Measurements from ENCODE around the gene UQCC3. TPM values are rescaled to one million over a fixed set of nuclear protein-coding genes. Genes with fewer than 3 reads are reported as not detected.
"Not testable (repeated sequence)": the region's sequence is repeated elsewhere in the genome, so short reads cannot be mapped to it uniquely, and the experiment has no call there.

Gene UQCC3
- total and polyA plus RNA-seq, 10 of the 15 experiments (the other 5 are each of a cell fraction or from before 2014, with no cell fraction given), result 1.3 to 20.5 (median 8.2) TPM

DNA sequence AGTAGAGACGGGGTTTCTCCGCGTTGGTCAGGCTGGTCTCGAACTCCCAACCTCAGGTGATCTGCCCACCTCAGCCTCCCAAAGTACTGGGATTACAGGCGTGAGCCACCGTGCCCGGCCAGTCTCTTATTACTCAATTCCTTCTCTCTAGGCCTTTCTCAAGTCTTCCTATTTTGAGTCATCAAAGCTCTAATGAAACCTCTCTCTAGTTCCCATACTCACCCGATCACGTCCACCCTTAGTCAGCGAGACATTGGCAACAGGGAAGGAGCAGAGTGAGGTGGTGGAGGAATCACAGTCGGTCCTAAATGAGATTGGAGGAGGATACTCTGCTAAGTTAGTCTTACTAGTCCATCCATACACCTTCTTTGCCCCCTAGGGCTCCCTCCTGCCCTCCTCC lies 30.8 kb downstream of the UQCC3 start:
- Histone ChIP-seq H3K4me1 (ENCODE audit: control insufficient read depth, insufficient read depth, low read length) (peaks cover 9% of the 10 kb centered on the region), H3K4me3 (no peak overlapping the region), H3K79me2 (ENCODE audit: control insufficient read depth, insufficient read depth, low read length) (no peaks in the 10 kb centered on the region), H3K9me3 (replicated peaks; ENCODE audit: control insufficient read depth, insufficient read depth, low read length) (no peaks in the 10 kb centered on the region), H3K4me2 (ENCODE audit: control insufficient read depth, insufficient read depth) (no peak overlapping the region), H3K9ac (ENCODE audit: control insufficient read depth, insufficient read depth, low read length) (no peak overlapping the region), H2AFZ (ENCODE audit: control insufficient read depth, low read depth, low read length) (no peak overlapping the region), H3K27ac (ENCODE audit: control insufficient read depth, insufficient read depth) (no peak overlapping the region), H3K36me3 (ENCODE audit: control insufficient read depth in 2 of 2, insufficient read depth in 2 of 2, low read length in 1 of 2) (peaks cover 0 to under 1% of the 10 kb centered on the region in 2 experiments; a peak in 2 of 4 replicates), H3K27me3 (replicated peaks in 1 of 2; ENCODE audit: control insufficient read depth in 2 of 2, insufficient read depth in 2 of 2, low read length in 1 of 2) (no peaks in the 10 kb centered on the region), H4K20me1 (ENCODE audit: control insufficient read depth, insufficient read depth) (no peaks in the 10 kb centered on the region)
- intact Hi-C loops (cut with micrococcal nuclease; ENCODE audit: unreplicated experiment), result no loop called here
- RAD21 ChIA-PET (ENCODE audit: unreplicated experiment), result no interaction called here
- peak; percentile 67 for TF ChIP-seq JUNB (IDR thresholded peaks at IDR 0.05)
- TF ChIP-seq, protein P1, sequence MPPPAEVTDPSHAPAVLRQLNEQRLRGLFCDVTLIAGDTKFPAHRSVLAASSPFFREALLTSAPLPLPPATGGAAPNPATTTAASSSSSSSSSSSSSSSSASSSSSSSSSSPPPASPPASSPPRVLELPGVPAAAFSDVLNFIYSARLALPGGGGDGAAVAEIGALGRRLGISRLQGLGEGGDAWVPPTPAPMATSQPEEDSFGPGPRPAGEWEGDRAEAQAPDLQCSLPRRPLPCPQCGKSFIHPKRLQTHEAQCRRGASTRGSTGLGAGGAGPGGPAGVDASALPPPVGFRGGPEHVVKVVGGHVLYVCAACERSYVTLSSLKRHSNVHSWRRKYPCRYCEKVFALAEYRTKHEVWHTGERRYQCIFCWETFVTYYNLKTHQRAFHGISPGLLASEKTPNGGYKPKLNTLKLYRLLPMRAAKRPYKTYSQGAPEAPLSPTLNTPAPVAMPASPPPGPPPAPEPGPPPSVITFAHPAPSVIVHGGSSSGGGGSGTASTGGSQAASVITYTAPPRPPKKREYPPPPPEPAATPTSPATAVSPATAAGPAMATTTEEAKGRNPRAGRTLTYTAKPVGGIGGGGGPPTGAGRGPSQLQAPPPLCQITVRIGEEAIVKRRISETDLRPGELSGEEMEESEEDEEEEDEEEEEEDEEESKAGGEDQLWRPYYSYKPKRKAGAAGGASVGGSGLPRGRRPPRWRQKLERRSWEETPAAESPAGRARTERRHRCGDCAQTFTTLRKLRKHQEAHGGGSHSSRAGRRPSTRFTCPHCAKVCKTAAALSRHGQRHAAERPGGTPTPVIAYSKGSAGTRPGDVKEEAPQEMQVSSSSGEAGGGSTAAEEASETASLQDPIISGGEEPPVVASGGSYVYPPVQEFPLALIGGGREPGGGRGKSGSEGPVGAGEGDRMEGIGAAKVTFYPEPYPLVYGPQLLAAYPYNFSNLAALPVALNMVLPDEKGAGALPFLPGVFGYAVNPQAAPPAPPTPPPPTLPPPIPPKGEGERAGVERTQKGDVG (CRISPR knock-in tag; IDR thresholded peaks at IDR 0.05), result no peak
- WGBS (ENCODE audit: insufficient coverage, insufficient replicate concordance, low lambda C conversion rate, missing lambda C conversion rate), result 54% methylated on average over 11 of the region's 11 CpGs
- SMC1A ChIA-PET (ENCODE audit: uncharacterized antibody, unreplicated experiment), result interaction anchor here (1.6 kb wide), 1 partner anchor 21 kb away, joined by 4 read pairs; no protein-coding TSS in a partner anchor
- CTCF ChIA-PET, result interaction anchor here (0.6 to 1.1 kb wide), 6 partner anchors 14 to 297 kb away, joined by 3 read pairs; partner anchors contain the start of genes STX5 and TUT1
- no peak for DNase-seq (ENCODE audit: low read depth, low spot score)
- POLR2A ChIA-PET, result interaction anchor here (0.5 to 1.3 kb wide), 4 partner anchors 37 to 167 kb away, joined by 3 to 10 read pairs (median 4); partner anchors contain the start of genes C11orf98 and CSKMT
- TSS peak; percentile 43 for BruUV-seq (replicated peaks)
- FAIRE-seq, result no peak
- no peak for ATAC-seq
- in situ Hi-C loops (cut with MboI), result no loop called here

DNA sequence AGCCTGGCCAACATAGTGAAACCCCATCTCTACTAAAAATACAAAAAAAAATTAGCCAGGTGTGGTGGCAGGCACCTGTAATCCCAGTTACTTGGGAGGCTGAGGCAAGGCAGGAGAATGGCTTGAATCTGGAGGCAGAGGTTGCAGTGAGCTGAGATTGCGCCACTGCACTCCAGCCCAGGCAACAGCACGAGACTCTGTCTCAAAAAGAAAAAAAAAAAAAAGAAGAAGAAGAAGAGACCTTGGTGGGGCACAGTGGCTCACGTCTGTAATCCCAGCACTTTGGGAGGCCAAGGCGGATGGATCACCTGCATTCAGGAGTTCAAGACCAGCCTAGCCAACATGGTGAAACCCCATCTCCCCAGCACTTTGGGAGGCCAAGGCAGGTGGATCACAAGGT lies 32.4 kb downstream of the UQCC3 start:
- H3K4me3 ChIP-seq; H3K79me2 ChIP-seq (ENCODE audit: control insufficient read depth, insufficient read depth, low read length); H3K9me3 ChIP-seq (replicated peaks; ENCODE audit: control insufficient read depth, insufficient read depth, low read length); FAIRE-seq; BruUV-seq (replicated peaks); in situ Hi-C loops (cut with MboI); H3K27ac ChIP-seq (ENCODE audit: control insufficient read depth, insufficient read depth); H3K9ac ChIP-seq (ENCODE audit: control insufficient read depth, insufficient read depth, low read length); H3K27me3 ChIP-seq (replicated peaks in 1 of 2; ENCODE audit: control insufficient read depth in 2 of 2, insufficient read depth in 2 of 2, low read length in 1 of 2); intact Hi-C loops (cut with micrococcal nuclease; ENCODE audit: unreplicated experiment); H4K20me1 ChIP-seq (ENCODE audit: control insufficient read depth, insufficient read depth); H3K36me3 ChIP-seq (ENCODE audit: control insufficient read depth in 2 of 2, insufficient read depth in 2 of 2, low read length in 1 of 2); ATAC-seq; DNase-seq (ENCODE audit: low read depth, low spot score); H3K4me2 ChIP-seq (ENCODE audit: control insufficient read depth, insufficient read depth); H2AFZ ChIP-seq (ENCODE audit: control insufficient read depth, low read depth, low read length): not testable (repeated sequence)
- ChIA-PET POLR2A (interaction anchor here (0.6 kb wide), 1 partner anchor 1420 kb away, joined by 8 read pairs; no protein-coding TSS in a partner anchor), SMC1A (ENCODE audit: uncharacterized antibody, unreplicated experiment) (interaction anchor here (0.7 to 1.0 kb wide), 2 partner anchors 23 to 309 kb away, joined by 3 to 6 read pairs; no protein-coding TSS in a partner anchor), RAD21 (ENCODE audit: unreplicated experiment) (interaction anchor here (1.1 kb wide), 1 partner anchor 23 kb away, joined by 5 read pairs; the partner anchor contains the start of gene HNRNPUL2), CTCF (interaction anchor here (1.3 to 1.9 kb wide), 2 partner anchors 10 to 111 kb away, joined by 3 to 10 read pairs; no protein-coding TSS in a partner anchor)
- 83% methylated on average over 4 of the region's 4 CpGs for WGBS (ENCODE audit: insufficient coverage, insufficient replicate concordance, low lambda C conversion rate, missing lambda C conversion rate)
- H3K4me1 ChIP-seq (ENCODE audit: control insufficient read depth, insufficient read depth, low read length), result peaks cover 26% of the 10 kb centered on the region
